RPMI7951 (cell line): ENCODE measurements around the gene GPR132. TPM values are rescaled to one million over a fixed set of nuclear protein-coding genes. Genes with fewer than 3 reads are reported as not detected.

Experiments
- total RNA-seq: library from RNA; depleted of rRNA; stranded (reverse); fragments of >200 nt; shearing (Covaris generic); gene quantifications from 2 replicates; pipeline ENCODE4 v1.2.3, GENCODE V29; 2014; rRNA removed

Gene GPR132
- total RNA-seq, 1 experiment from 2014 or later = under 0.01 TPM

Other genes with a start within 250 kb of the GPR132 start
- 3.8 and 5.9 TPM in 2 replicates for gene CEP170B, start 200.2 kb downstream of the GPR132 start, total RNA-seq
- not detected in 2 replicates for gene PLD4, start 140.6 kb downstream of the GPR132 start, total RNA-seq
- gene AHNAK2, start 87.1 kb downstream of the GPR132 start, total RNA-seq = 3.6 and 3.7 TPM in 2 replicates
- gene CLBA1, start 79.6 kb downstream of the GPR132 start, total RNA-seq = 3.9 and 8.2 TPM in 2 replicates
- gene CDCA4, start 44.3 kb downstream of the GPR132 start, total RNA-seq = 39.0 and 42.3 TPM in 2 replicates
- not detected in 2 replicates for gene JAG2, start 103.3 kb upstream of the GPR132 start, total RNA-seq
- 3.7 and 4.0 TPM in 2 replicates for gene NUDT14, start 115.9 kb upstream of the GPR132 start, total RNA-seq
- 43.4 and 44.9 TPM in 2 replicates for gene BTBD6, start 183.1 kb upstream of the GPR132 start, total RNA-seq
- gene BRF1, start 235.6 kb upstream of the GPR132 start, total RNA-seq = 13.7 and 13.9 TPM in 2 replicates
- gene PACS2, start 249.3 kb upstream of the GPR132 start, total RNA-seq = 18.1 and 18.6 TPM in 2 replicates